ENCODE data around the gene ESPN.
"Not testable (repeated sequence)": the region's sequence is repeated elsewhere in the genome, so short reads cannot be mapped to it uniquely, and the experiment has no call there.

The ESPN gene

DNA sequence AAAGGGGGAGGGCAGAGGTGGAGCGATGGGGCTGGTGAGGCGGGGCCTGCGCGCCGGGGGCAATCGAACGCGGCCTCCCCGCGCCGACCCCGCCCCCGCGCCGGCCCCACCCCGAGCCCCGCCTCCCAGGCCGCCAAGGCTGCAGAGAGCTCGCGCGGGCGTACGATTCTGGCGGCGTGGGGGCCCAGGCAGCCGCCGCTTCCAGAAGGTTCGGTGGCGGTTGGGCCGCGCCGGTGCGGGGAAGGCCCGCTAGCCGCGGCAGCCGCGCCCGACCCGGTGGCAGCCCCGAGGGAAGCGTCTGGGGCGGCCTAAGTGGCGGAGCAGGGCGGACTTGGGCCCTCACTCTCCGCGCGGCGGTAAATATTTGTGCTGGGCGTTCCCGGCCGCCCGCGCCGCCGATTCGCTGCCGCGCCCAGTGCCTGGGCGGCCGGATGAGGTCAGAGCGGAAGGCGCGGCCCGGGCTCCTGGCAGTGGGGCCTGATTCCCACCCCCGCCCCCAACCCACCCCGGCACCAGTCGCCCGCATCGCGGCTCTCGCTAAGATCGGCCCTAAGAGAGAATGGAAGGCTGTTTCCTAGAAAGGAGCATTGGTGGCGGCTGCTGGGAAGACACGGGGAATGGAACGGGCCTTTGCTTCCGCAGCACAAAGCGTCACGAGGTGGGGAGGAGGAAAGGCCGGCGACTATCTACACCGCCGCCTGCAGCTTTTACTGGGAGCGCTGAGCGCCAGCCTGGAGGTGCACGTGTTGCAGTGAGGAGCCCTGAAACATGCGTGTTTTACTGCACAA, 31.0 kb upstream of the ESPN start, which contains the start of gene ACOT7:
Gene ACOT7 (minus strand): TSS at position 368 of the 788 bp plus-strand sequence. CDS start 368 bp downstream, outside the sequence.
- Mint-ChIP-seq H3K27ac (peak within 1 kb of the TSS; percentile 92), H3K4me3 (peak within 1 kb of the TSS; percentile 90), H3K27me3 (peaks cover 5% of the 10 kb centered on the region), H3K4me1 (peaks cover 44% of the 10 kb centered on the region), H3K9me3 (peaks cover 3% of the 10 kb centered on the region), H3K36me3 (peaks cover 6% of the 10 kb centered on the region)
- CTCF ChIA-PET: interaction anchor here (0.9 to 6.9 kb wide), 8 partner anchors 10 to 147 kb away, joined by 3 to 52 read pairs (median 9); no protein-coding TSS in a partner anchor
- DNase-seq: peak; percentile 93

DNA sequence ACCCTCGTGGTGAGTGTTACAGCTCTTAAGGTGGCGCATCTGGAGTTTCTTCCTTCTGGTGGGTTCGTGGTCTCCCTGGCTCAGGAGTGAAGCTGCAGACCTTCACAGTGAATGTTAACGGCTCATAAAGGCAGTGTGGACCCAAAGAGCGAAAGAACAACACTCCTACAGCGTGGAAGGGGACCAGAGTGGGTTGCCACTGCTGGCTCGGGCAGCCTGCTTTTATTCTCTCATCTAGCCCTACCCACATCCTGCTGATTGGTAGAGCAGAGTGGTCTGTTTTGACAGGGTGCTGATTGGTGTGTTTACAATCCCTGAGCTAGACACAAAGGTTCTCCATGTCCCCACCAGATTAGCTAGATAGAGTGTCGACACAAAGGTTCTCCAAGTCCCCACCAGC, 29.4 kb upstream of the ESPN start:
- H3K36me3 Mint-ChIP-seq, DNase-seq, H3K9me3 Mint-ChIP-seq: not testable (repeated sequence)
- CTCF ChIA-PET: interaction anchor here (1.0 to 6.9 kb wide), 9 partner anchors 9 to 148 kb away, joined by 3 to 52 read pairs (median 6); no protein-coding TSS in a partner anchor
- peaks cover 10% of the 10 kb centered on the region for H3K27me3 Mint-ChIP-seq
- H3K4me3 Mint-ChIP-seq: peak overlapping the region; percentile 44
- peaks cover 37% of the 10 kb centered on the region for H3K4me1 Mint-ChIP-seq
- H3K27ac Mint-ChIP-seq: peak overlapping the region; percentile 92

DNA sequence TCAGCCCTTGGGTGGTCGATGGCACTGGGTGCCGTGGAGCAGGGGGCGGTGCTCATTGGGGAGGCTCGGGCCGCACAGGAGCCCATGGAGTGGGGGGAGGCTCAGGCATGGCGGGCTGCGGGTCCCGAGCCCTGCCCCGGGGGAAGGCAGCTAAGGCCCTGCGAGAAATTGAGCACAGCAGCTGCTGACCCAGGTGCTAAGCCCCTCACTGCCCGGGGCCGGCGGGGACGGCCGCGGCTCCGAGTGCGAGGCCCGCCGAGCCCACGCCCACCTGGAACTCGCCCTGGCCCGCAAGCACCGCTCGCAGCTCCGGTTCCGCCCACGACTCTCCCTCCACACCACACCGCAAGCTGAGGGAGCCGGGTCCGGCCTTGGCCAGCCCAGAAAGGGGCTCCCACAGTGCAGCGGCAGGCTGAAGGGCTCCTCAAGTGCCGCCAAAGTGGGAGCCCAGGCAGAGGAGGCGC, 28.8 kb upstream of the ESPN start:
- not testable (repeated sequence) for H3K36me3 Mint-ChIP-seq, H3K9me3 Mint-ChIP-seq, DNase-seq, H3K27ac Mint-ChIP-seq, H3K4me3 Mint-ChIP-seq
- CTCF ChIA-PET: interaction anchor here (1.0 to 6.9 kb wide), 7 partner anchors 34 to 148 kb away, joined by 3 to 52 read pairs (median 6); no protein-coding TSS in a partner anchor
- Mint-ChIP-seq H3K4me1 (peaks cover 37% of the 10 kb centered on the region), H3K27me3 (peaks cover 12% of the 10 kb centered on the region)

DNA sequence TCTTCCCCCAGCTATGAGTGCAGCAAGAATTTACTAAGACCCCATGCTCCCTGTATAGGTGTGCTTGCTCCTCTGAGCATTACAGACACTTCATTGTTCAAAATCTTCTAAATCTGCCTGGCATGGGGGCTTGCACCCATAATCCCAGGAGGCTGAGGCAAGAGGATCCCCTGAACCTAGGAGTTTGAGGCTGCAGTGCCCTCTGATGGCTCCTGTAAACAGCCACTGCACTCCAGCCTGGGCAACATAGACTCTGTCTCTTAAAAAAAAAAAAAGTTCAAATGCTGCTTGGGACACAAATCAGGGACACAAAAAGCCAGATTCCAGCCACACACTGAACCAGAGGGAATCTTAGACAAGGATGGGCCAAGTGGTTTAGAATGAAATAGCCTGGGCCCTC, 27.6 kb upstream of the ESPN start:
- H3K36me3 Mint-ChIP-seq: peaks cover 1% of the 10 kb centered on the region
- peaks cover 23% of the 10 kb centered on the region for H3K27me3 Mint-ChIP-seq
- H3K4me1 Mint-ChIP-seq: peaks cover 33% of the 10 kb centered on the region
- H3K27ac Mint-ChIP-seq: peak overlapping the region; percentile 17
- H3K9me3 Mint-ChIP-seq: peaks cover 3% of the 10 kb centered on the region
- peak; percentile 35 for DNase-seq
- H3K4me3 Mint-ChIP-seq: no peak overlapping the region
- CTCF ChIA-PET: interaction anchor here (0.6 to 6.9 kb wide), 8 partner anchors 9 to 150 kb away, joined by 3 to 52 read pairs (median 4); no protein-coding TSS in a partner anchor

DNA sequence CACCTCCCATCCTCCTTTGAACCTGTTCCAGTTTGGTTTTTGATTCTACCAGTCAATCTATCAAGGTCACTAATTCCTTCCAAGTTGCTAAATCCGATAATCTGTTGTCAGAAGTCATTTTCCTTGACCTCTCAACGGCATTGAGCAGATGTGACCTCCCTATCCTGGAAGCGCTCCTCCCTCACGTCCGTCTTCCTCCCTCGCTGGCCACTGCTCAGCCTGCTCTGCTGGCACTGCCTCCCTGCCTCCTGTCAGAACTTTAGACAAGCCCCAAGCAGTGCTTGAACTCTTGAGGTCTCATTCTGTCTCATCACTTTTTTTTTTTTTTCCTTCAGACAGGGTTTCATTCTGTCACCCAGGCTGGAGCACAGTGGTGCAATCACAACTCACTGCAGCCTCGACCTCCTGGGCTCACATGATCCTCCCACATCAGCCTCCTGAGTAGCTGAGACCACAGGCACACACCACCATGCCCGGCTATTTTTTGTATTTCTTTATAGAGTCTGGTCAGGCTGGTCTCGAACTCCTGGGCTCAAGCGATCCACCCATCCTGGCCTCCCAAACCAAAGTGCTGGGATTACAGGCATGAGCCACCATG, 26.6 kb upstream of the ESPN start:
- CTCF ChIA-PET: interaction anchor here (0.8 to 6.9 kb wide), 6 partner anchors 9 to 59 kb away, joined by 3 to 52 read pairs (median 5); no protein-coding TSS in a partner anchor
- DNase-seq: no peak
- Mint-ChIP-seq H3K9me3 (peaks cover 3% of the 10 kb centered on the region), H3K4me3 (no peak overlapping the region), H3K27me3 (peaks cover 31% of the 10 kb centered on the region), H3K36me3 (peaks cover 1% of the 10 kb centered on the region), H3K4me1 (peaks cover 27% of the 10 kb centered on the region), H3K27ac (no peak overlapping the region)

DNA sequence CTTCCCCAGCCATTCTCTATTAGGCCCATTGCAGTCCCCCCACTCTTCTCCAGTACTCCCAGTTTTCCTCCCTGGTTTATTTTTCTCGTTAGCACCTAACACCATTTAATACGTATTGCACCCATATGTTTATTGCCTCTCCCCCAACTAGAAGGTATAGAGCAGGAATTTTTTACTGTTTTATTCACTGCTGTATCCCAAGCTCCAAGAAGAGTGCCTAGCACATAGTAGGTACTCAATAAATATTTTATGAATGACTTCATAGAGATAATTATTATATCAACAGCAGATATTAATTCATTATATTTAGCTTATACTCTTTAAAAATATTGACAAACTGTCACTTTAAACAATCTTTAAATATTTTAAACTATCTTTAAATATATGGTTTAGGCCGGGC, 25.3 kb upstream of the ESPN start:
- CTCF ChIA-PET: interaction anchor here (0.7 to 6.9 kb wide), 6 partner anchors 10 to 152 kb away, joined by 3 to 52 read pairs (median 5); no protein-coding TSS in a partner anchor
- H3K4me1 Mint-ChIP-seq: peaks cover 21% of the 10 kb centered on the region
- peaks cover 3% of the 10 kb centered on the region for H3K9me3 Mint-ChIP-seq
- no peak for DNase-seq
- peak overlapping the region; percentile 1 for H3K27ac Mint-ChIP-seq
- H3K36me3 Mint-ChIP-seq: no peaks in the 10 kb centered on the region
- H3K27me3 Mint-ChIP-seq: peaks cover 34% of the 10 kb centered on the region
- no peak overlapping the region for H3K4me3 Mint-ChIP-seq

DNA sequence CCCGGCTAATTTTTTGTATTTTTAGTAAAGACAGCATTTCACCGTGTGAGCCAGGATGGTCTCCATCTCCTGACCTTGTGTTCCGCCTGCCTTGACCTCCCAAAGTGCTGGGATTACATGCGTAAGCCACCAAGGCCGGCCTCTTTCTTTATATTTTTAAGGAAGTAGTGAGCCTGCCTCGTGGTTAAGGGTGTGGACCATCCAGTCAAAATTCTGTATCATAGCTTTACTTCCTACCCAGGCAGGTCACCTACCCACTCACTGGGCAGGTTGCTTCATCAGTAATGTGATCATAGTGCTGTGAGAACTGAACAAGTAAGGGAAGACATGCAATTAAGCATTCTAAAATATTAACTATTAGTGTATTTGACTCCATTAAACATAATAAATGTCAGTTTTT, 22.9 kb upstream of the ESPN start:
- Mint-ChIP-seq H3K27me3 (peaks cover 50% of the 10 kb centered on the region), H3K9me3 (no peaks in the 10 kb centered on the region), H3K4me3 (no peak overlapping the region), H3K36me3 (no peaks in the 10 kb centered on the region), H3K4me1 (peaks cover 13% of the 10 kb centered on the region), H3K27ac (no peak overlapping the region)
- CTCF ChIA-PET: interaction anchor here (1.2 to 4.8 kb wide), 6 partner anchors 9 to 154 kb away, joined by 3 to 27 read pairs (median 4); no protein-coding TSS in a partner anchor
- DNase-seq: no peak

DNA sequence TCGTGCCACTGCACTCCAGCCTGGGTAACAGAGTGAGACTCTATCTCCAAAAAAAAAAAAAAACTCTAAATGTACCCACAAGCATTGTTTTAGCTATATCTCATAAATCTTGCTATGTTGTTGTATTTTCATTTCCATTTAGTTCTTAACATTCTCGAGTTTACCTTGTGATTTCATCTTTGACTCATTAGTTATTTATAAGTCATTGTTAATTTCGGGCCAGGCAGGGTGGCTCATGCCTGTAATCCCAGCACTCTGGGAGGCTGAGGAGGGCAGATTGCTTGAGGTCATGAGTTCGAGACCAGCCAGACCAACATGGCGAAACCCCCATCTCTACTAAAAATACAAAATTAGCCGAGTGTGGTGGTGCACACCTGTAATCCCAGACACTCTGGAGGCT, 16.6 kb upstream of the ESPN start:
- H3K9me3 Mint-ChIP-seq: no peaks in the 10 kb centered on the region
- H3K4me1 Mint-ChIP-seq: peaks cover 3% of the 10 kb centered on the region
- H3K27me3 Mint-ChIP-seq: peaks cover 65% of the 10 kb centered on the region
- H3K36me3 Mint-ChIP-seq: no peaks in the 10 kb centered on the region
- CTCF ChIA-PET: interaction anchor here (0.6 to 2.2 kb wide), 5 partner anchors 46 to 161 kb away, joined by 3 to 13 read pairs (median 3); no protein-coding TSS in a partner anchor
- H3K4me3 Mint-ChIP-seq: no peak overlapping the region
- no peak for DNase-seq
- H3K27ac Mint-ChIP-seq: no peak overlapping the region

DNA sequence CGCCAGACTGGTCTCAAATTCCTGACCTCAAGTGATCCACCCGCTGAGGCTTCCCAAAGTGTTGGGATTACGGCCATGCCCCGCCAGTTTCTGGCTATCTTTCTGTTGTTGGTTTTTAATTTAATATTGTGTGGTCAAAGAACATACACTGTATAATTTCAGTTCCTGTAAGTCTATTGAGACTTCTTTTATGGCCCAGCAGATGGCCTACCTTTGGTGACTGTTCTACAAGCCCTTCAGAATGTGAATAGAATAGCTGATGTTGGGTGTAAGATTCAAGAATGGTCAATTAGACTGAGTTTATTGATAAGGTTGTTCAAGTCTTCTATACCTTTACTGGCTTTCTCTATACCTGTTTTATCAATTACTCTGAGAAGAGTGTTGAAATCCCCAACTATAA, 15.5 kb upstream of the ESPN start:
- Mint-ChIP-seq H3K4me1 (peaks cover 4% of the 10 kb centered on the region), H3K36me3 (no peaks in the 10 kb centered on the region), H3K4me3 (no peak overlapping the region), H3K9me3 (no peaks in the 10 kb centered on the region), H3K27ac (no peak overlapping the region), H3K27me3 (peaks cover 73% of the 10 kb centered on the region)
- DNase-seq: no peak
- CTCF ChIA-PET: interaction anchor here (1.2 kb wide), 1 partner anchor 30 kb away, joined by 3 read pairs; no protein-coding TSS in a partner anchor

DNA sequence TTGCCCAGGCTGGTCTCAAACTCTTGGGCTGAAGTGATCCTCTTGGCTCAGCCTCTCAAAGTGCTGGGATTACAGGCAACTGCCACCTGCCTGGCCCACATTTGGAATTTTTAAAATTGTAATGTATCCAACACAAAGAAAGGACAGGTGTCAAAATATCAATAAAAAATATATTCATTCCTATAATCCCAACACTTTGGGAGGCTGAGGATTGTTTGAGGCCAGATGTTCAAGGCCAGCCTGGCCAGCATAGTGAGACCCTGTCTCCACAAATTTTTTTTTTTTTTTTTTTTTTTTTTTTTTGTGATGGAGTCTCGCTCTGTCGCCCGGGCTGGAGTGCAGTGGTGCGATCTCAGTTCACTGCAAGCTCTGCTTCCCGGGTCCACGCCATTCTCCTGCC, 14.8 kb upstream of the ESPN start:
- no peak for DNase-seq
- H3K9me3 Mint-ChIP-seq: no peaks in the 10 kb centered on the region
- no peaks in the 10 kb centered on the region for H3K36me3 Mint-ChIP-seq
- no peak overlapping the region for H3K4me3 Mint-ChIP-seq
- peaks cover 9% of the 10 kb centered on the region for H3K4me1 Mint-ChIP-seq
- peaks cover 78% of the 10 kb centered on the region for H3K27me3 Mint-ChIP-seq
- no peak overlapping the region for H3K27ac Mint-ChIP-seq
- CTCF ChIA-PET: interaction anchor here (1.2 kb wide), 1 partner anchor 29 kb away, joined by 3 read pairs; no protein-coding TSS in a partner anchor

DNA sequence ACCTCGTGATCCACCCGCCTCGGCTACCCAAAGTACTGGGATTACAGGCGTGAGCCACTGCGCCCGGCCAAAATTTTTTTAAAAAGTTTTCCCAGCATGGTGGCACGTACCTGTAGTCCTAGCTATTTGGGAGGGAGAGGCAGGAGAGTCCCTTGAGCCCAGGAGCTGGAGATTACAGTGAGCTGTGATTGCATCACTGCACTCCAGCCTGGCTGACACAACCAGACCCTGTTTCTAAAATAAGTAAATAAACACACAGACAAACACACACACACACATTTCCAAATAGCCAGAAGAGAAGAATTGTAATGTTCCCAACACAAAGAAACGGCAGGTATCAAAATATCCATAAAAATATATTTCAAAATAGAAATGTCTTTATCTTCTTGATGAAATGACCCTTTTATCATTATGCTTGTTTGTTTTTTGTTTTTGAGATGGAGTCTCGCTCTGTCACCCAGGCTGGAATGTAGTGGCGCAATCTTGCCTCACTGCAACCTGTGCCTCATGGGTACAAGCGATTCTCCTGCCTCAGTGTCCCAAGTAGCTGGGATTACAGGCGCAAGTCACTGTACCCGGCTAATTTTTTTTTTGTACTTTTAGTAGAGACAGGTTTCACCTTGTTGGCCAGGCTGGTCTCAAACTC, 14.2 kb upstream of the ESPN start:
- Mint-ChIP-seq H3K27ac (no peak overlapping the region), H3K27me3 (peaks cover 78% of the 10 kb centered on the region), H3K36me3 (no peaks in the 10 kb centered on the region), H3K4me1 (peaks cover 11% of the 10 kb centered on the region), H3K4me3 (no peak overlapping the region), H3K9me3 (no peaks in the 10 kb centered on the region)
- no peak for DNase-seq
- CTCF ChIA-PET: interaction anchor here (1.0 to 1.5 kb wide), 2 partner anchors 9 to 62 kb away, joined by 3 to 5 read pairs; partner anchors contain the start of gene HES2

DNA sequence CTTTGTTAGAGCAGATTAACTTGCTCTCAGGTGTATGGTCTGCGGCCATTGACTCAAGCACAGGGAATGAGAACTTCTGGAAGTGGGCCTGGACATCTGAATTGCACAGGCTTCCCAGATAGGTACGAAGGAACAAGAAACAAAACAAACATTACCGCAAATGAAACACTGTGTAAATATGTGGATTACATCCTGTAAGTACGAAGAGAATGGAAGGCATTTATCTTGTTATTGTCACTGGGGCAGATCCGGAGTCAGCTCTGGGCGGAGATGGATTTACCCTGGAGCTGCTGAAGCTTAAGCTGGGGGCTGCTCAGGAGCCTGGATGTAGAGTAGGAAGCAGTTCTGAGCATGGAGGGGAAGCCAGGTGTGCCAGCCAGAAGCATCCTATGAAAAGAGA, 11.7 kb upstream of the ESPN start:
- Mint-ChIP-seq H3K27ac (no peak overlapping the region), H3K4me3 (no peak overlapping the region), H3K9me3 (no peaks in the 10 kb centered on the region), H3K27me3 (peaks cover 85% of the 10 kb centered on the region), H3K4me1 (peaks cover 12% of the 10 kb centered on the region), H3K36me3 (no peaks in the 10 kb centered on the region)
- CTCF ChIA-PET: interaction anchor here (1.1 to 2.7 kb wide), 3 partner anchors 10 to 52 kb away, joined by 3 to 13 read pairs (median 4); no protein-coding TSS in a partner anchor
- DNase-seq: no peak

DNA sequence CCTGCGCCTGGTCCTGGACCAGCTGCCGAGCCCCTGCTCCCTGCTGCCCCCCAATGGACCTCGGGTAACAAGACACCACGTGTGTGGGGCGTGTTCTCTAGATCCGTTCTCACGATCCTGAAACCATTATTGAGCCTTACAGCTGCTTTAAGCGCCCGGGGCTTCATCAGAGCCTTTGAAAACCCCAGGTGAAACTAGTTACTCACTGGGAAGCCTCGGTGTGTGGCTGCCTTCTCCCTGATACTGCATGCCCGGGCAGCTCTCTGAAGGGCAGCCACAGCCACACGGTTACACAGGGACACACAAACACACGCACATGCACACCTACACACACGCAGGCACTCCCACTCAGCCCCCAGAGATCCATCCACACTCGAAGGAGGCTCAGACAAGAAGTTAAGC, 10.1 kb upstream of the ESPN start:
- peaks cover 91% of the 10 kb centered on the region for H3K27me3 Mint-ChIP-seq
- CTCF ChIA-PET: interaction anchor here (0.6 to 2.7 kb wide), 10 partner anchors 9 to 353 kb away, joined by 3 to 13 read pairs (median 4); no protein-coding TSS in a partner anchor
- DNase-seq: peak; percentile 67
- H3K4me1 Mint-ChIP-seq: peaks cover 14% of the 10 kb centered on the region
- H3K36me3 Mint-ChIP-seq: no peaks in the 10 kb centered on the region
- H3K4me3 Mint-ChIP-seq: peak overlapping the region; percentile 21
- H3K9me3 Mint-ChIP-seq: no peaks in the 10 kb centered on the region
- no peak overlapping the region for H3K27ac Mint-ChIP-seq

All from activated naive CD4-positive, alpha-beta T cell treated with anti-CD3 and anti-CD28 coated beads, Interleukin-2, amount 10 ng/mL, durations not matched to agents 7 days and 5 days (primary cell).